Embryonic facial prominence (tissue), 1 donor: ENCODE measurements around the gene REST.

Experiments used
- DNase-seq: peaks from one replicate; pipeline ENCODE4 v3.0.0-alpha.2; 2016; ENCODE audit errors: extremely low spot score

Gene REST

GRCh38 chr4:56977321-56978012, 69.8 kb downstream of the REST start, which contains the start of gene NOA1:
TSS of gene NOA1 (minus strand) at chr4:56977606. CDS start at chr4:56977585, 21 bp downstream.
- DNase-seq: peak; percentile 94

GRCh38 chr4:56978750-56979303, 71.1 kb downstream of the REST start, which contains the start of gene POLR2B:
TSS of gene POLR2B (plus strand) at chr4:56978896. CDS start at chr4:56978986, 90 bp downstream.
- DNase-seq: peak; percentile 69

GRCh38 chr4:56979421-56980072, 71.8 kb downstream of the REST start:
- no peak for DNase-seq

- DNase-seq: no peak
Measured at GRCh38 chr4:56981795-56982201, 74.1 kb downstream of the REST start.

DNA sequence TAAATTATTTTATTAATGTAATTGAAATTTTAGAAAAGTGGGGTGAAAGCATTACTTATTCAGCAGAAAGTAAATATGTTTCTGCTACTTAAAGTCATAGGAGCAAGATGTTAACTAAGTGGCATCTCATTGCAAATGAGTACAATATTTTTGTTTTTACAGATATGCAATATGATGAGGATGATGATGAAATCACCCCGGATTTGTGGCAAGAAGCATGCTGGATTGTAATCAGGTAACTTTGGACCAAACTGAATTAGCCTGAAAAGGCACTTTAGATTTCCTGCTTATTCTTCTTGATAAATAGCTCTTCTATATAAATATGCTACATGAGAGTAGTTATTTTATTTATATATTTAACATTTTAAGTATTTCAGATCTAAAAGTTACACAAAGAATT, 78.5 kb downstream of the REST start:
- no peak for DNase-seq

- no peak for DNase-seq
Measured at GRCh38 chr4:56986952-56987351, 79.3 kb downstream of the REST start.

DNA sequence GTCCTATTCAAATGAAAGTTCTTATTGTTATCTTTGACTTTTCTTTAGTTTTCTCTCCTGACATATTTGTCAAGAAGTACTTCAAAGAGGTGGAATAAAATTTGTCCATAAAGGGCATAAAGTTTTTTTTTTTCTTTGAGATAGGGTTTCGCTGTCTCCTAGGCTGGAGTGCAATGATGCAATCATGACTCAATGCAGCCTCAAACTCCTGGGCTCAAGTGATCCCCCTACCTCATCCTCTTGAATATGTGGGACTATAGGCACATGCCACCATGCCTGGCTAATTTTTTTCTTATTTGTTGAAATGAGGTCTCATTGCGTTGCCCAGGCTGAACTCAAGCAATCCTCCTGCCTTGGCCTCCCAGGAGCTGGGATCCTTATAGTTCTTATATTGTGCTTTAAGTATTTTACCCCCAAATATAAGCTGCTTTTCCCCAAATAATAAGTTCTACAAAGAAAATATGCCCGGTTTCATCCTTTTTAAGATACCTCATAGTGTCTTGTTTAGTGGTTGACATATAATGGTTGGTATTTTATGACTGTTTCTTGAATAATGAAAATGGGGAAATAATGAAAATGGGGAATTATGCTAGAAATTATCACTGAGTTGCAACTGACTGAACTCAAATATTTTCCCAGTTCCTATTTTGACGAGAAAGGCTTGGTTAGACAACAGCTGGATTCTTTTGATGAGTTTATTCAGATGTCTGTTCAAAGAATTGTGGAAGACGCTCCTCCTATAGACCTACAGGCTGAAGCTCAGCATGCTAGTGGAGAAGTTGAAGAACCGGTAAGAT, 82.6 kb downstream of the REST start:
- DNase-seq: no peak

GRCh38 chr4:56995525-56995924, 87.8 kb downstream of the REST start:
- peak; percentile 28 for DNase-seq

- no peak for DNase-seq
Measured at GRCh38 chr4:56999751-57000150, 92.1 kb downstream of the REST start.

DNA sequence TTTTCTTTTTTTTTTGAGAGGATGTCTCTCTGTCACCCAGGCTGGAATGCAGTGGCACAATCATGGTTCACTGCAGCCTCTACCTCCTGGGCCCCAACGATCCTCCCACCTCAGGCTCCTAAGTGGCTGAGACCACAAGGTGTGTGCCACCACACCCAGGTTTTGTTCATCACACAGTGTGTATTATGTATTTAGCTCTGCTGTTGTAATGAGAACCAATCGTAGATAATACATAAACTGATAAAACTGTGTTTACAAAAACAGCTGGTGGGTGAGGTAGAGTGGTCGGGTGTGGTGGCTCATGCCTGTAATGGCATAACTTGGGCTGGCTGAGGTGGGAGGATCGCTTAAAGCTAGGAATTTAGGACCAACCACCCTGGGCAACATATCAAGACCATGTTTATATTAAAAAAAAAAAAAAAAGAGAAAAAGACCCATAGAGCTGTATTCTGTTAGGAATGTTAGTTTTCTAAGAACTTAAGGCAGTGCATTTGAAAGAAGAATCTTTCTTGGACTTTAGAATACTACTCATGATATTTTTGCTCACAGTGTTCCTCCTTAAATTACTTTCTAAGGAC, 105.9 kb downstream of the REST start:
- no peak for DNase-seq
